ENCODE data around the gene CORO2B. TPM values are rescaled to one million over a fixed set of nuclear protein-coding genes. Genes with fewer than 3 reads are reported as not detected.

Gene CORO2B
- total and polyA plus RNA-seq, 9 of the 15 experiments (the other 6 are each of a cell fraction or from before 2014, with no cell fraction given) = not detected

- ATAC-seq = no peak
- peaks cover 0 to 7% of the 10 kb centered on the region in 2 experiments; a peak in 1 of 5 replicates for H3K27me3 ChIP-seq (ENCODE audit: control insufficient read depth in 2 of 2, insufficient read depth in 2 of 2, low read length in 2 of 2)
- CTCF ChIA-PET (ENCODE audit: low intra/inter-chr PET ratio) = no interaction called here
- no peak overlapping the region for H3K4me3 ChIP-seq
- no peaks in the 10 kb centered on the region for H3K79me2 ChIP-seq (ENCODE audit: control insufficient read depth, insufficient read depth, low read length)
- POLR2A ChIA-PET = no interaction called here
- 0% methylated on average over 8 of the region's 8 CpGs for WGBS (ENCODE audit: insufficient coverage, low coverage, missing lambda C conversion rate)
- H3K27ac ChIP-seq (ENCODE audit: extremely low read depth, low read depth, low read length) = no peak overlapping the region
- no peaks in the 10 kb centered on the region for H4K20me1 ChIP-seq (replicated peaks; ENCODE audit: control insufficient read depth, insufficient read depth, low read length)
- intact Hi-C loops (cut with micrococcal nuclease) (no loop called here), in situ Hi-C loops (cut with MboI) (no loop called here)
- no peaks in the 10 kb centered on the region for H3K4me1 ChIP-seq (replicated peaks in 1 of 2; ENCODE audit: control insufficient read depth in 2 of 2, insufficient read depth in 2 of 2, low read length in 2 of 2)
- TF ChIP-seq FOXK1 (CRISPR knock-in tag; IDR thresholded peaks at IDR 0.05; ENCODE audit: borderline replicate concordance) (no peak), USF2 (CRISPR knock-in tag; IDR thresholded peaks at IDR 0.05) (no peak), SNRNP70 (optimal IDR thresholded peaks at IDR 0.05; ENCODE audit: low read depth, low read length) (no peak), E4F1 (CRISPR knock-in tag; IDR thresholded peaks at IDR 0.05; ENCODE audit: borderline replicate concordance) (no peak), ZNF282 (CRISPR knock-in tag; IDR thresholded peaks at IDR 0.05) (no peak), ZNF316 (IDR thresholded peaks at IDR 0.05) (no peak), FOSL1 (tag; conservative IDR thresholded peaks at IDR 0.05) (peak; percentile 82), VEZF1 (CRISPR knock-in tag; IDR thresholded peaks at IDR 0.05) (peak; percentile 32; the same call in 1 of the 2 replicates), YBX1 (IDR thresholded peaks at IDR 0.05) (no peak), TAF9B (IDR thresholded peaks at IDR 0.05; ENCODE audit: partially characterized antibody) (no peak), CREBBP (IDR thresholded peaks at IDR 0.05; ENCODE audit: low read depth, low read length) (no peak)
- DNase-seq (ENCODE audit: extremely low read depth in 1 of 4, low spot score in 3 of 4) = no peak
- FAIRE-seq = no peak
- no peaks in the 10 kb centered on the region for H3K36me3 ChIP-seq (ENCODE audit: control insufficient read depth, insufficient read depth, low read length)
- no TSS peak for BruUV-seq (replicated peaks)
- no peak overlapping the region for H3K4me2 ChIP-seq (ENCODE audit: insufficient read depth, low read length)
- H3K9ac ChIP-seq (ENCODE audit: insufficient read depth in 1 of 2, low read depth in 2 of 2, low read length in 2 of 2) = no peak overlapping the region
- H3K9me1 ChIP-seq (ENCODE audit: control insufficient read depth, insufficient read depth, low read length) = no peaks in the 10 kb centered on the region
- no peaks in the 10 kb centered on the region for H3K9me3 ChIP-seq (replicated peaks; ENCODE audit: control insufficient read depth, insufficient read depth, low read depth, low read length)
- H2AFZ ChIP-seq (ENCODE audit: low read depth, low read length) = no peak overlapping the region
Measured at GRCh38 chr15:68543165-68544008, 35.4 kb upstream of the CORO2B start.

Data from K562 (cell line).